Urinary bladder (tissue), 4 donors: Measurements from ENCODE around the gene DPP8. TPM values are rescaled to one million over a fixed set of nuclear protein-coding genes. Genes with fewer than 3 reads are reported as not detected.
"Not testable (repeated sequence)": the region's sequence is repeated elsewhere in the genome, so short reads cannot be mapped to it uniquely, and the experiment has no call there.

Experiments used
- DNase-seq: peaks from one replicate; pipeline ENCODE4 v3.0.0-alpha.2; 2015; ENCODE audit errors: extremely low spot score
- H3K27ac ChIP-seq: one replicate; pipeline ENCODE4 v1.5.1; 2013; ENCODE audit warnings: low read depth, mild to moderate bottlenecking, moderate library complexity
- H3K36me3 ChIP-seq: one replicate; pipeline ENCODE4 v1.6.1; 2013; ENCODE audit warnings: mild to moderate bottlenecking, moderate library complexity; ENCODE audit not compliant: insufficient read depth
- H3K4me1 ChIP-seq: one replicate; pipeline ENCODE4 v1.6.1; 2013; ENCODE audit warnings: mild to moderate bottlenecking, moderate library complexity; ENCODE audit not compliant: insufficient read depth
- H3K4me3 ChIP-seq: one replicate; pipeline ENCODE4 v1.5.1; 2013; ENCODE audit warnings: low read depth, low read length
- WGBS: extraction: QIAGEN DNeasy Blood & Tissue Kit; methylation state at CpG from one replicate; pipeline ENCODE4 v1.1.7; 2013; 5-methylcytosine and 5-hydroxymethylcytosine counted together
- polyA plus RNA-seq: library from polyadenylated mRNA; stranded (reverse); fragments of 200-250 nt; gene quantifications from one replicate; pipeline ENCODE4 v1.2.3, GENCODE V29; 2013
- total RNA-seq: library from RNA; depleted of rRNA; stranded (reverse); fragments of >200 nt; gene quantifications from one replicate; pipeline ENCODE4 v1.2.3, GENCODE V29; 2014
- donor health status: healthy with polysubstance abuse.
- donor health status: healthy.

Gene DPP8
- total and polyA plus RNA-seq, 2 donors: 23.7 to 65.6 TPM

- DNase-seq: no peak
- H3K36me3 ChIP-seq: no peaks in the 10 kb centered on the region
- 91% methylated on average over 2 of the region's 2 CpGs for WGBS
Observed at GRCh38 chr15:65509321-65509720, 8.2 kb downstream of the DPP8 start.

GRCh38 chr15:65494076-65494475 lies 23.4 kb downstream of the DPP8 start:
- Histone ChIP-seq H3K4me3 (no peak overlapping the region), H3K4me1 (no peaks in the 10 kb centered on the region), H3K27ac (no peak overlapping the region), H3K36me3 (peaks cover 10% of the 10 kb centered on the region)
- WGBS: 82% methylated on average over 4 of the region's 4 CpGs
- DNase-seq: no peak

More at GRCh38 chr15:65509321-65509720, 8.2 kb downstream of the DPP8 start:
- Histone ChIP-seq H3K27ac (no peak overlapping the region), H3K4me3 (no peak overlapping the region), H3K4me1 (no peaks in the 10 kb centered on the region)

GRCh38 chr15:65484876-65485275 lies 32.6 kb downstream of the DPP8 start:
- Histone ChIP-seq H3K27ac (no peak overlapping the region), H3K4me3 (no peak overlapping the region), H3K36me3 (peaks cover 6% of the 10 kb centered on the region), H3K4me1 (no peaks in the 10 kb centered on the region)
- DNase-seq: no peak
- WGBS: 95% methylated on average over 4 of the region's 4 CpGs

GRCh38 chr15:65476903-65477302 lies 40.6 kb downstream of the DPP8 start:
- no peak for DNase-seq
- no peak overlapping the region for H3K27ac ChIP-seq
- no peak overlapping the region for H3K4me3 ChIP-seq
- H3K36me3 ChIP-seq: peaks cover 2% of the 10 kb centered on the region
- 72% methylated on average over 5 of the region's 5 CpGs for WGBS
- H3K4me1 ChIP-seq: no peaks in the 10 kb centered on the region

- whole genome bisulfite sequencing: 77% methylated on average over 3 of the region's 3 CpGs
- H3K4me1 ChIP-seq: no peaks in the 10 kb centered on the region
- H3K27ac ChIP-seq: no peak overlapping the region
- no peak overlapping the region for H3K4me3 ChIP-seq
- peaks cover 7% of the 10 kb centered on the region for H3K36me3 ChIP-seq
- DNase-seq: no peak
Observed at GRCh38 chr15:65470866-65471265, 46.6 kb downstream of the DPP8 start.

- no peak for DNase-seq
- 75% methylated on average over 5 of the region's 5 CpGs for WGBS
- no peaks in the 10 kb centered on the region for H3K4me1 ChIP-seq
- no peak overlapping the region for H3K27ac ChIP-seq
- H3K36me3 ChIP-seq: peaks cover 9% of the 10 kb centered on the region
- no peak overlapping the region for H3K4me3 ChIP-seq
Observed at GRCh38 chr15:65468229-65468909, 49.1 kb downstream of the DPP8 start.

- no peaks in the 10 kb centered on the region for H3K4me1 ChIP-seq
- DNase-seq: no peak
- no peak overlapping the region for H3K4me3 ChIP-seq
- 78% methylated on average over 3 of the region's 3 CpGs for WGBS
- peaks cover 9% of the 10 kb centered on the region for H3K36me3 ChIP-seq
- H3K27ac ChIP-seq: no peak overlapping the region
Observed at GRCh38 chr15:65466901-65467300, 50.6 kb downstream of the DPP8 start.

- H3K4me1 ChIP-seq, H3K27ac ChIP-seq, DNase-seq, H3K4me3 ChIP-seq: not testable (repeated sequence)
- 96% methylated on average over 6 of the region's 6 CpGs for WGBS
- H3K36me3 ChIP-seq: peaks cover 10% of the 10 kb centered on the region
Observed at GRCh38 chr15:65463096-65463495, 54.4 kb downstream of the DPP8 start.

- Histone ChIP-seq H3K4me1 (no peaks in the 10 kb centered on the region), H3K36me3 (peaks cover 8% of the 10 kb centered on the region), H3K27ac (no peak overlapping the region), H3K4me3 (no peak overlapping the region)
- no peak for DNase-seq
- 87% methylated on average over 5 of the region's 5 CpGs for WGBS
Observed at GRCh38 chr15:65460741-65461347, 56.6 kb downstream of the DPP8 start.

- H3K27ac ChIP-seq, H3K4me1 ChIP-seq, H3K36me3 ChIP-seq, H3K4me3 ChIP-seq, DNase-seq: not testable (repeated sequence)
- WGBS: 97% methylated on average over 4 of the region's 4 CpGs
Observed at GRCh38 chr15:65455256-65455655, 62.2 kb downstream of the DPP8 start.

GRCh38 chr15:65451989-65452388 lies 65.5 kb downstream of the DPP8 start:
- DNase-seq: no peak
- Histone ChIP-seq H3K4me1 (no peaks in the 10 kb centered on the region), H3K36me3 (peaks cover 5% of the 10 kb centered on the region), H3K4me3 (no peak overlapping the region), H3K27ac (no peak overlapping the region)
- 96% methylated on average over 6 of the region's 6 CpGs for WGBS

- Histone ChIP-seq H3K4me3 (no peak overlapping the region), H3K27ac (no peak overlapping the region), H3K36me3 (peaks cover 3% of the 10 kb centered on the region), H3K4me1 (no peaks in the 10 kb centered on the region)
- no peak for DNase-seq
Observed at GRCh38 chr15:65450556-65450955, 66.9 kb downstream of the DPP8 start.

GRCh38 chr15:65447145-65447544 lies 70.3 kb downstream of the DPP8 start:
- no peak overlapping the region for H3K4me3 ChIP-seq
- no peak overlapping the region for H3K27ac ChIP-seq
- WGBS: 94% methylated on average over 2 of the region's 2 CpGs
- H3K4me1 ChIP-seq: no peaks in the 10 kb centered on the region
- no peak for DNase-seq
- H3K36me3 ChIP-seq: peaks cover 3% of the 10 kb centered on the region

GRCh38 chr15:65434201-65434600 lies 83.3 kb downstream of the DPP8 start:
- Histone ChIP-seq H3K4me3 (no peak overlapping the region), H3K27ac (no peak overlapping the region), H3K36me3 (no peaks in the 10 kb centered on the region), H3K4me1 (no peaks in the 10 kb centered on the region)
- whole genome bisulfite sequencing: 86% methylated on average over 11 of the region's 11 CpGs
- DNase-seq: no peak
